ENCODE measurements around the gene HSPA12A. TPM values are rescaled to one million over a fixed set of nuclear protein-coding genes. Genes with fewer than 3 reads are reported as not detected.

HSPA12A gene
- total RNA-seq, 2 experiments from 2014 or later, result 0.49 TPM; not detected in 1

DNA sequence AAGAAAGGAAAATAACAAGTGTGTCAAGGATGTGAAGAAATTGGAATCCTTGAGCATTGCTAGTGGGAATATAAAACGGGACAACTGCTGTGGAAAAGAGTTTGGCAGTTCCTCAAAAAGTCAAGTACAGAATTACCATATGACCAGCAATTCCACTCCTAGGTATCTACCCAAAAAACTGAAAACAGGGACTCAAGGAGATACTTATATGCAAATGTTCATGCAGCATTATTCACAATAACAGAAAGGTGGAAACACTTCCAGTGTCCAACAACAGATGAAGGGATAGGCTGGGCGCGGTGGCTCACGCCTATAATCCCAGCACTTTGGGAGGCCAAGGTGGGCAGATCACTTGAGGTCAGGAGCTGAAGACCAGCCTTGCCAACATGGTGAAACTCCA lies 33.5 kb downstream of the HSPA12A start:
- Mint-ChIP-seq H3K9me3 (no peaks in the 10 kb centered on the region), H3K27ac (no peak overlapping the region), H3K4me3 (no peak overlapping the region), H3K36me3 (ENCODE audit: low read depth) (no peaks in the 10 kb centered on the region), H3K27me3 (peaks cover 74% of the 10 kb centered on the region), H3K4me1 (ENCODE audit: low read depth) (no peaks in the 10 kb centered on the region)
- Histone ChIP-seq H3K27ac (ENCODE audit: low read depth in 1 of 2, low read length in 2 of 2) (no peak overlapping the region), H3K36me3 (ENCODE audit: insufficient read depth, low read length) (no peaks in the 10 kb centered on the region), H3K9me3 (ENCODE audit: control insufficient read depth in 1 of 2, insufficient read depth in 1 of 2, low read length in 2 of 2) (peaks cover 0 to 5% of the 10 kb centered on the region in 2 experiments), H3K27me3 (ENCODE audit: control insufficient read depth in 1 of 2, insufficient read depth in 2 of 2, low read length in 2 of 2) (peaks cover 5 to 18% of the 10 kb centered on the region in 2 experiments), H3K4me3 (ENCODE audit: low read length) (no peak overlapping the region), H3K4me1 (ENCODE audit: insufficient read depth, low read length) (no peaks in the 10 kb centered on the region)
- ATAC-seq (ENCODE audit: poor library complexity), result no peak
- CTCF ChIA-PET, result no interaction called here
- intact Hi-C loops (cut with DNase I, micrococcal nuclease), result no loop called here
- TF ChIP-seq, protein P1, sequence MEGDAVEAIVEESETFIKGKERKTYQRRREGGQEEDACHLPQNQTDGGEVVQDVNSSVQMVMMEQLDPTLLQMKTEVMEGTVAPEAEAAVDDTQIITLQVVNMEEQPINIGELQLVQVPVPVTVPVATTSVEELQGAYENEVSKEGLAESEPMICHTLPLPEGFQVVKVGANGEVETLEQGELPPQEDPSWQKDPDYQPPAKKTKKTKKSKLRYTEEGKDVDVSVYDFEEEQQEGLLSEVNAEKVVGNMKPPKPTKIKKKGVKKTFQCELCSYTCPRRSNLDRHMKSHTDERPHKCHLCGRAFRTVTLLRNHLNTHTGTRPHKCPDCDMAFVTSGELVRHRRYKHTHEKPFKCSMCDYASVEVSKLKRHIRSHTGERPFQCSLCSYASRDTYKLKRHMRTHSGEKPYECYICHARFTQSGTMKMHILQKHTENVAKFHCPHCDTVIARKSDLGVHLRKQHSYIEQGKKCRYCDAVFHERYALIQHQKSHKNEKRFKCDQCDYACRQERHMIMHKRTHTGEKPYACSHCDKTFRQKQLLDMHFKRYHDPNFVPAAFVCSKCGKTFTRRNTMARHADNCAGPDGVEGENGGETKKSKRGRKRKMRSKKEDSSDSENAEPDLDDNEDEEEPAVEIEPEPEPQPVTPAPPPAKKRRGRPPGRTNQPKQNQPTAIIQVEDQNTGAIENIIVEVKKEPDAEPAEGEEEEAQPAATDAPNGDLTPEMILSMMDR (IDR thresholded peaks at IDR 0.05), result no peak
- no peak for DNase-seq
- POLR2A ChIA-PET, result no interaction called here

DNA sequence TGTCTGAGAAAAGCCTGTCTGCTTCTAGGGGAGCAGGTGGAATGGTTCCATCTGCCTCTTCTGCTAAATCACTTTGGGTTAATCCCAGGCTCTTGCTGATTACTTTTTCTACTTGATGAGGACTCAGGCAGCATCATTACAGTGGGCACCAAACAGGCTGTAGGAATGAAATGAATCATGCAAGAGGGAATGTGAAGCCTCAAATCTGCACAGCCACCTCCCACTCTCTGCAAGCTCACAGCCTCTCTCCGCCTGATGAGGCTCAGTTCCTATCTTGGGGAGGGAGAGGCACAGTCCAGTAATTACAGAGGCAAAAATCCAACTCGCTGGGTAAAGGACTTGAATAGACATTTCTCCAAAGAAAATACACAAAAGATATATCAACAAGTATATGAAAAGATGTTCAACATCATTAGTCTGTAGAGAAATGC lies 34.0 kb downstream of the HSPA12A start:
- no peak overlapping the region for H3K27ac Mint-ChIP-seq

DNA sequence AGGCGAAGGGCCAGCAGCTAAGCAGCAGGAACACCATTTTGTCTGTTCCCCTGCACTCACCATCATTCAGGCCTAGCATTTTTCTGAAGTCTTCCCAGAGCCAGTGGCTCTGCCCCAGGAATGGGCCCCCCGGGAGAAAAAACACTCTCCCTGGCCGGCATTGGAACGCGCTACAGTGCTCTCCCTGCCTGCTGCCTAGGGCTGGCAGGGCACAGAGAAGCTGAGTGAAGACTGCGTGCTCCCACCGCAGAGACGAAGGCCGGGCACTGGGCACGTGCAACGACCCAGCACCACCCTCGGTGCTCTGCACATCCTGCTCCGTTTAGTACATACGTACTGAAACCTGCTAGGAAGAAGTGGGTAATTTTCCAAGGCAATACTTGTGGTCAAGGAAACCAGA lies 34.4 kb downstream of the HSPA12A start:
- CTCF ChIA-PET, result no interaction called here
- no peak for ATAC-seq (ENCODE audit: poor library complexity)
- Histone ChIP-seq H3K4me3 (ENCODE audit: low read length) (no peak overlapping the region), H3K27me3 (ENCODE audit: control insufficient read depth in 1 of 2, insufficient read depth in 2 of 2, low read length in 2 of 2) (peaks cover 5 to 9% of the 10 kb centered on the region in 2 experiments), H3K9me3 (ENCODE audit: control insufficient read depth in 1 of 2, insufficient read depth in 1 of 2, low read length in 2 of 2) (peaks cover 0 to 10% of the 10 kb centered on the region in 2 experiments), H3K4me1 (ENCODE audit: insufficient read depth, low read length) (no peaks in the 10 kb centered on the region), H3K27ac (ENCODE audit: low read depth in 1 of 2, low read length in 2 of 2) (no peak overlapping the region), H3K36me3 (ENCODE audit: insufficient read depth, low read length) (no peaks in the 10 kb centered on the region)
- POLR2A ChIA-PET, result no interaction called here
- Mint-ChIP-seq H3K36me3 (ENCODE audit: low read depth) (no peaks in the 10 kb centered on the region), H3K27ac (no peak overlapping the region), H3K27me3 (peaks cover 74% of the 10 kb centered on the region), H3K9me3 (no peaks in the 10 kb centered on the region), H3K4me3 (no peak overlapping the region), H3K4me1 (ENCODE audit: low read depth) (no peaks in the 10 kb centered on the region)
- TF ChIP-seq, protein P1 (IDR thresholded peaks at IDR 0.05), result no peak
- intact Hi-C loops (cut with DNase I, micrococcal nuclease), result no loop called here
- DNase-seq, result no peak

More for the DNA sequence above, 34.0 kb downstream of the HSPA12A start:
- H3K4me1 Mint-ChIP-seq (ENCODE audit: low read depth), result no peaks in the 10 kb centered on the region
- Histone ChIP-seq H3K27me3 (ENCODE audit: control insufficient read depth in 1 of 2, insufficient read depth in 2 of 2, low read length in 2 of 2) (peaks cover 5 to 13% of the 10 kb centered on the region in 2 experiments), H3K9me3 (ENCODE audit: control insufficient read depth in 1 of 2, insufficient read depth in 1 of 2, low read length in 2 of 2) (peaks cover 0 to 8% of the 10 kb centered on the region in 2 experiments), H3K4me3 (ENCODE audit: low read length) (no peak overlapping the region), H3K36me3 (ENCODE audit: insufficient read depth, low read length) (no peaks in the 10 kb centered on the region), H3K4me1 (ENCODE audit: insufficient read depth, low read length) (no peaks in the 10 kb centered on the region), H3K27ac (ENCODE audit: low read depth in 1 of 2, low read length in 2 of 2) (no peak overlapping the region)
- no peak for ATAC-seq (ENCODE audit: poor library complexity)
- no peak overlapping the region for H3K4me3 Mint-ChIP-seq
- no peaks in the 10 kb centered on the region for H3K9me3 Mint-ChIP-seq
- no peak for DNase-seq
- TF ChIP-seq, protein P1 (IDR thresholded peaks at IDR 0.05), result no peak
- ChIA-PET POLR2A (no interaction called here), CTCF (no interaction called here)
- intact Hi-C loops (cut with DNase I, micrococcal nuclease), result no loop called here
- no peaks in the 10 kb centered on the region for H3K36me3 Mint-ChIP-seq (ENCODE audit: low read depth)
- H3K27me3 Mint-ChIP-seq, result peaks cover 74% of the 10 kb centered on the region

Measured in CD4-positive, alpha-beta T cell (primary cell).